GM12873 (cell line): ENCODE data around the gene CADM1.

Source experiments
- CTCF ChIP-seq: IDR thresholded peaks from 2 replicates; pipeline ENCODE4 v1.5.1; 2012; ENCODE audit warnings: low read depth, mild to moderate bottlenecking, moderate library complexity, low read length, control low read depth; ENCODE audit not compliant: insufficient read depth; ENCODE audit errors: missing control alignments

Gene CADM1

GRCh38 chr11:115391598-115391997 lies 112.6 kb downstream of the CADM1 start:
- no peak for TF ChIP-seq CTCF

GRCh38 chr11:115391160-115391559 lies 113.1 kb downstream of the CADM1 start:
- no peak for TF ChIP-seq CTCF

- no peak for TF ChIP-seq CTCF
Measured at GRCh38 chr11:115390441-115390840, 113.8 kb downstream of the CADM1 start.

- no peak for TF ChIP-seq CTCF
Measured at GRCh38 chr11:115389790-115390189, 114.4 kb downstream of the CADM1 start.

GRCh38 chr11:115385226-115385625 lies 119.0 kb downstream of the CADM1 start:
- TF ChIP-seq CTCF, result no peak

GRCh38 chr11:115384236-115384635 lies 120.0 kb downstream of the CADM1 start:
- no peak for TF ChIP-seq CTCF

GRCh38 chr11:115383431-115383830 lies 120.8 kb downstream of the CADM1 start:
- TF ChIP-seq CTCF, result no peak
